OCI-M2 (cell line): ENCODE results near the gene RAD51B.

Source experiments
- DNase-seq: peaks from one replicate; lab custom pipeline; 2025; ENCODE audit not compliant: unreplicated experiment; lab: John Stamatoyannopoulos, UW

Gene RAD51B

DNA sequence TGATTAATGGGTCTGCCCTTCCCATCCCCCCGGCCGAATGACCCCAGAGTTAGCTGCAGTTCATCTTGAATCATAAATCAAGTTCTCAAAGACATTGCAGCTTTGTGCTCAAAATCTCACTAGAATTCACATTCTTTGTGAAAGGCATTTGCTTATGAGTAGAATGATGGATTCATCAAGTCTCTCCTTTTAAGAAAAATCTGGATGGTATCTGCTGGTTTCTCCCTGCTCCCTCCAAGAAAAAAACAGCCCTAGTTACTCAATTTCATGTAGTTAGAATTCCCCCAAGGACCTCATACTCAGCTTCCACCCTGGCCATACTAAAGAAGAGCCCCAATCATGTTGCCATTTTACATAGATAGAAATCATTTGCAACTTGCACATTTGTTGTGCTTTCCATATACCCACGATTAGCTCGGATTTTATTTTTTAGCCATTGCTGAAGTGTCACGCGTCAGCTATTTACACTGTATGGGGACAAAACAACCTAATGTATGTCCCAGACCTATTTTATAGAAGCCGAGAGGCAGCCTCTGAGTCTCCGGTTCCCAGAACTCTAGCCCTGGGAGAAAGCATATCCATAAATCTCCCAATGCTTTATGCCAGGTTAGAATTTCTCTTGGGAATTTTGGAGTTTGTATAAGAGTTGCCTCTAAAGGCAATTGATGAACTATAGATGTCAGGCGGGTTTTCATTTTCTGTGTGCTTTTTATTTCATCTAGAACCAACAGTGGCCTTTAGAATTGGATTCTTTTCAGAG is 673.8 kb downstream of the RAD51B start:
- DNase-seq, result no peak

- no peak for DNase-seq
Observed at GRCh38 chr14:68495101-68496039, 675.8 kb downstream of the RAD51B start.

- DNase-seq, result no peak
Observed at GRCh38 chr14:68497011-68497410, 677.4 kb downstream of the RAD51B start.

GRCh38 chr14:68499451-68499850 is 679.9 kb downstream of the RAD51B start:
- no peak for DNase-seq

- no peak for DNase-seq
Observed at GRCh38 chr14:68501171-68501570, 681.6 kb downstream of the RAD51B start.

GRCh38 chr14:68501614-68502052 is 682.1 kb downstream of the RAD51B start:
- no peak for DNase-seq

DNA sequence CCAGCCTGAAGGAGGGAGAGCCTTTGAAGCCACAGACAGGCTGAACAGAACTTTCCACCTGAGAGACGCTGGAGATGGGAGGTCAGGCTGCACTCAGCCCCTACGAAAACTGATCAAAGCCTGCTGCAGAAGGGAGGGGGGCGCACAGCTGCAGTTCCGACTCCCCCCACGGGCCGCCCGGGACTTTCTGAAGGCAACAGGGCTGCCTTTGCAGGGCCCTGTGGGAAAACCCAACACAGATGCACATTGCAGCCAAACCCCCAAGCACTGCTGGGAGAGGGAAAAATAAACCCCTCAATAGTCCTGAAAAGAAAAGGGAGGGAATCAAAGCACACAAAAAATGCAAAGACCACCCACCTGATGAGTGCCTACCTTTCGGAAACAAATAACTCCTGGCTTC is 682.7 kb downstream of the RAD51B start:
- DNase-seq, result no peak

DNA sequence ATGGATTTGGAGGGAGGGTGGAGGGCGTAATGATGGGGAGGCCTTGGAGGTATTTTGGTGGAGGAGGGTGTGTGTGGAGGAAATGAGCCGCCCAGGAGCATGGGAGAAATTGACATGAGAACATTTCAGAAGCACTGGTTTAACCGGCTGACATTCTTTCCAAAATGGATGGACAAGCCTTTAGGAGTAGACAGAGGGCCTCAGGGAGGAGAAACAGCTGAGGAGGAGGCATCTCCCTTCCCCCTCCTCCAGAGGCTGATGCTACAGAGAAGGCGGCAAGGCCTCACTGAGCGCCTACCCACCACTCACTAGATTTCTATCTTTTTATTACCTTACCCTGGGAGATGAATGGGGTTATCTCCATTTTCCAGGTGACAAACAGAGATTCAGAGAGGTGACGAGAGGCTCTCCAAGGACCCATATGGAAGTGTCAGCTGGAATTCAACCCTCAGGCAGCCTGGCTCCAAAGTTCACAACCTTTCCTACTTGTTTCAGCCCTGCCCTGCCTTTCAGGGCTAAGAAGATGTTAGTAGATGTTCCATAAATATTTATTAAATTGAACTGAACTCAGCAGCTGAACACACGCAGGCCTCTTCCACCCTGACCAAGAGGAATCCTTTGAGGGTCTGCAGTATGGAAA is 683.7 kb downstream of the RAD51B start:
- no peak for DNase-seq

DNA sequence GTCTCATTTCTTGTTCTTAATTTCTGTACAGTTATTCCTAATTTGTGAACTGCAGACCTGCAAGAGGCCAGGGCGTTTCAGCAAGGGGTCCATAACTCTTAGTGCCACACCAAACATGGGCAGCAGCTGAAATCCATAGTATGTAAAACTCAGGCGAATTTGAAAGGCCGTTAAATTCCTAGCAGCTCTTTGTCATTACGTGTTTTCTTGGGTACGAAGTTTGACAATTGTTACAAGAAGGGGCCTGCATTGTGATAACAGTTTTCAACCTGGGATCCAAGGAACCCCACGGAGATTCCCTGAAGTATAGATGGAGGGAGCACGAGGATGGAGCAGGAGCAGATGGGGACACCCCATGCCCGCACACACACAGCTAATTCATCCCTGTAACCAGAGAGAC is 685.3 kb downstream of the RAD51B start:
- no peak for DNase-seq

DNA sequence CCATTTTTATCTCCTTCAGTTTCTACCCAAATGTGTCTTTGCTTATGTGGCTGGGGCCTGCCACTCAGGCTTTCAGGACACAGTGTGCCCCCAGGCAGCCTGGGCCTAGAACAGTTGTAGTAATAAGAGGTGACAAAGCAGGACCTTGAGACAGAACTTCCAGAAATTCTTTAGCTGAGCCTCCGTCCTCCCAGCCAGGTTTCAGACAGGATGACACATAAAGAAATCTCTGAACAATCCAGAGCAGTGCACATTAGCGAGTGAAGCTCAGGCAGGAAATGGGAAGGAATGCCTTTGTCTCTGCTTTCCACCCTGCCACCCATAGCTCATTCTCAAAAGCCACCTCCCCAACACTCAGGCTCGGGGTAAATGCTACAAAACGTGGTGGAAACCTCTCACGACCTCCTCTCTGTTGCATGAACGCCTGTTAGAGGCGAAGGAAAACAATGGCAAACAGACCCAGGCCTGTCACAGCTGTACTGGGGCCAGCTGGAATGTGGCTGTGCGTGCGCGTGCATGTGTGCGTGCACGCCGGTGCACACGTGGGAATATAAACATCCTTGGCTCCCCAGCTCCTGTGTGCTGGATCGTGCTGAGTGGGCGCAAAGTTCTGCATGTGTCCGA is 686.6 kb downstream of the RAD51B start:
- no peak for DNase-seq

GRCh38 chr14:68506645-68507419 is 687.3 kb downstream of the RAD51B start:
- no peak for DNase-seq

- DNase-seq, result no peak
Observed at GRCh38 chr14:68507544-68508081, 688.0 kb downstream of the RAD51B start.

DNA sequence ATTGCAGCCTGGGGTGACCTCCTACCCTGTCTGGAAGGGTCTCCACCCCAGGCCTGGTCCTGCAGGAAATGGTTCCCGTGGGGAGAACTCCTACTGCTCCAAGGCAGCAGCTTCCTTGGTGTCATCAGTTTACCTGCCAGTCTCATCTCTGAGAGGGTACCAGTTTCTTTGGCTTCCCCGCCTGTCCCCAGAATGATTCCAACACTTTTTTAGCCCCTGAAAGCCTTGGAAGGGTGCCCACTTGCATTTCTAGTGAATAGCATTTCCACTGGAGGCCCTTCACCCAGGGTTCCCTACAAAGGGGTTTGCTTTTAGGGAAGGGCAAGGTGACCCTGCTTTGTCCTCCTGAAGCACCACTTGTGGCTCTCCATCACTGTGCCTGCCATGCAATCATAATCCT is 689.0 kb downstream of the RAD51B start:
- no peak for DNase-seq

- no peak for DNase-seq
Observed at GRCh38 chr14:68509188-68509983, 689.8 kb downstream of the RAD51B start.

- no peak for DNase-seq
Observed at GRCh38 chr14:68510201-68511128, 690.9 kb downstream of the RAD51B start.

DNA sequence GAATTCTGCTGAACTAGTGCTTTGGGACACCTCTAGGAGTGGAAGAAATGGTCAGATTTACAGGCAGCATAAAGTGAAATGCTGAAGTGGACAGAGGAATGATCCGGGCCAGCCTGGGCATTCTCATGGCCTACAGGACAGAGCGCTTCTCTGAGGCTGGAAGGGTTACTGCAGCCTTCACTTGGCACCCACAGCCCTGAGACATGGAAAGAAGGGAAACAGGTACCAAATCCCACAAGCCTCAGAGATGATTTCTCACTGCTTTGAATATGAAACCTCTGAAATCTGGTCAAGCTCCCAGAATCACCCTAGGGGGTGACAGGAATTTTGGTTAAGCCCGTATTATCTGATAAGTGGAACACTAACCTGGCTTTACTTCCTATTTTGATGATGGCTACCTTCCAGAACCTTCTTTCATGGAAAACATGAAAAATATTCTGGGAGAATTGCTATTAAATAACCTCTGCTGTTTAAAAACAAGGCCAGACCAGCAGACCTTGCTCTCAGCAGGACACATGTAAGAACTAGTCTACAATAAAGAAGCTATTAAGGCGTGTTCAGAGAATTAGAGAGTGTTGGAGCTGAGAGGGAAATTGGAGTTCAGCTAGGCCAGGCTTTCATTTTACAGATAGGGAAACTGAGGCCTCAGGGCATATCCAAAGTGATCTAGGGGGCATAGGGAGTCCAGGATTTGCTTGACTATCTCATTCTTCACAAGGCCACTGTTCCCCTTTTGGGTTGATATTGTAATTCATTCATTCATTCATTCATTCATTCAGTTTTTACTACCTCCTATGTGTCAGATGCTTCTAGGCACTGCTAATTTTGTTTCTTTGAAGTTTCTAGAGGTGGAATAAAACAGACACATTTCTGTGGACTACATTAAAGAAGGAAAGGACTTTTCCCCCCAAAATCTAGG is 691.8 kb downstream of the RAD51B start:
- DNase-seq, result no peak

DNA sequence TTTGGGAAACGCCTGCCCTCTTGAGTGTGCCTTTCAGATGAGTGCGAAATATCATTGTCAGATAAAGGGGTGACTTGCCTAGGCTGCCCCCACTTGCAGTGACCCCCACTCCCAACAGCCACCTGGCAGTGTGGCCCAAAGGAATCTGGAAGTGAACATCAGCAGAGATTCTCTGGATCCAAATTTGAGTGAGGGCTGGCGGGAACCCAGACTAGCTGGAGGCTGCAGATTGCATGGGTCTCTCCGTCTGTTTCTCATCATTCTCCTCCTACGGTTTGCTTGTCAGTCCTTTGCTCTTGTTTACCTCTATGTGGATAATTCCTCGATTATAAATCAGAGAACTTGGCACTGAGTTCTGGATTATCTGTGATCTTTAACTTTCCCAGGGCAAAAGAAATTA is 692.5 kb downstream of the RAD51B start:
- DNase-seq, result no peak
